ENCODE data around the gene PRKG1. TPM values are rescaled to one million over a fixed set of nuclear protein-coding genes. Genes with fewer than 3 reads are reported as not detected.

PRKG1 gene
- polyA plus RNA-seq, 3 donors: not detected

DNA sequence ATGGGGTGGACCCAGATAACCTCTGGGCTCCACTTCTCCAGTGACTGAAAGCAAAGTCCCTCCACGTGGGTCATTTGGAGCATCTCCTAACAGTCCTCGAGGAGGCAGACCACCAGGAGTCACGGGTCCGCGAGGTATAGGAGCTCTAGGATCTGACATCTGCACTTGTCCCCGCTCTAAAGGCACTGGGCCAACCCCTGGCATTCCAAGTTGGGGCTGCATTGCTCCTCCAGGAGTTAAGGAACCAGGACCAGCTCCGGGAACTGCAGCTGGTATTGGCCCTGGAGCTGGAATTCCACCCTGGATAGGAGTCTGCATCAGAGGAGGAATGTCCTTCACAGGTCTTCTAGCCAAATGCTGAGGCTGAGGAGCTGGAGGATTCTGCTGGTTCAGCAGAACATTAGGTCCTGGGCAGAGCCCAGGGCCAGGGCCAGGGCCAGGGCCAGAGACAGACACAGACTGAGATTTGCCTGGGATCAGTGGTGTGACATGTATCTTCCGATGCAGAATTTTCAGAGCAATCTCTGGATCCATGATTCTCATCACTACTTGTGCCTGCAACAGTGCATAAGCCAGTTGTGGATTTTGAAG, 624.3 kb downstream of the PRKG1 start:
- Mint-ChIP-seq H3K36me3 (peaks cover 11 to 19% of the 10 kb centered on the region in 2 donors), H3K4me3 (peak overlapping the region; percentile 98 to 99), H3K27ac (peak overlapping the region; percentile 98 to 100 (median 100)), H3K27me3 (ENCODE audit: low read depth in 3 of 3) (no peaks in the 10 kb centered on the region), H3K9me3 (no peaks in the 10 kb centered on the region), H3K4me1 (peaks cover 36% of the 10 kb centered on the region)
- Histone ChIP-seq H3K4me3 (replicated peaks in 1 of 3; ENCODE audit: low read depth in 2 of 3, low read length in 3 of 3) (peak overlapping the region; percentile 92 to 94 (median 93)), H3K27ac (ENCODE audit: low read depth in 1 of 2, low read length in 2 of 2) (peak overlapping the region; percentile 80 to 99), H3K27me3 (ENCODE audit: control insufficient read depth in 2 of 2, insufficient read depth in 2 of 2, low read length in 2 of 2) (no peaks in the 10 kb centered on the region), H3K36me3 (replicated peaks in 1 of 2; ENCODE audit: control insufficient read depth in 1 of 2, insufficient read depth in 2 of 2, low read length in 2 of 2) (peaks cover 0 to 5% of the 10 kb centered on the region in 2 donors), H3K9me3 (replicated peaks in 1 of 2; ENCODE audit: control insufficient read depth in 1 of 2, insufficient read depth in 1 of 2, low read length in 2 of 2) (no peaks in the 10 kb centered on the region), H3K9ac (ENCODE audit: insufficient read depth, low read length, poor library complexity, severe bottlenecking) (peak overlapping the region; percentile 78), H3K79me2 (ENCODE audit: insufficient read depth, low read length) (peaks cover 20% of the 10 kb centered on the region), H4K20me1 (ENCODE audit: insufficient read depth, low read length) (peaks cover 12% of the 10 kb centered on the region), H3K4me2 (replicated peaks; ENCODE audit: extremely low read depth, low read length, poor library complexity, severe bottlenecking) (peak overlapping the region; percentile 91), H2AFZ (ENCODE audit: insufficient read depth, low read depth, low read length, poor library complexity, severe bottlenecking) (peak overlapping the region; percentile 91), H3K4me1 (ENCODE audit: control insufficient read depth in 1 of 2, insufficient read depth in 2 of 2, low read length in 2 of 2) (peaks cover 22 to 39% of the 10 kb centered on the region in 2 donors)
- 96% methylated on average over 7 of the region's 8 CpGs for WGBS (ENCODE audit: insufficient coverage)
- TF ChIP-seq, protein P1, sequence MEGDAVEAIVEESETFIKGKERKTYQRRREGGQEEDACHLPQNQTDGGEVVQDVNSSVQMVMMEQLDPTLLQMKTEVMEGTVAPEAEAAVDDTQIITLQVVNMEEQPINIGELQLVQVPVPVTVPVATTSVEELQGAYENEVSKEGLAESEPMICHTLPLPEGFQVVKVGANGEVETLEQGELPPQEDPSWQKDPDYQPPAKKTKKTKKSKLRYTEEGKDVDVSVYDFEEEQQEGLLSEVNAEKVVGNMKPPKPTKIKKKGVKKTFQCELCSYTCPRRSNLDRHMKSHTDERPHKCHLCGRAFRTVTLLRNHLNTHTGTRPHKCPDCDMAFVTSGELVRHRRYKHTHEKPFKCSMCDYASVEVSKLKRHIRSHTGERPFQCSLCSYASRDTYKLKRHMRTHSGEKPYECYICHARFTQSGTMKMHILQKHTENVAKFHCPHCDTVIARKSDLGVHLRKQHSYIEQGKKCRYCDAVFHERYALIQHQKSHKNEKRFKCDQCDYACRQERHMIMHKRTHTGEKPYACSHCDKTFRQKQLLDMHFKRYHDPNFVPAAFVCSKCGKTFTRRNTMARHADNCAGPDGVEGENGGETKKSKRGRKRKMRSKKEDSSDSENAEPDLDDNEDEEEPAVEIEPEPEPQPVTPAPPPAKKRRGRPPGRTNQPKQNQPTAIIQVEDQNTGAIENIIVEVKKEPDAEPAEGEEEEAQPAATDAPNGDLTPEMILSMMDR (IDR thresholded peaks at IDR 0.05): no peak
- intact Hi-C loops (cut with micrococcal nuclease): no loop called here
- DNase-seq: peak in 1 of 3 donors; percentile 5

DNA sequence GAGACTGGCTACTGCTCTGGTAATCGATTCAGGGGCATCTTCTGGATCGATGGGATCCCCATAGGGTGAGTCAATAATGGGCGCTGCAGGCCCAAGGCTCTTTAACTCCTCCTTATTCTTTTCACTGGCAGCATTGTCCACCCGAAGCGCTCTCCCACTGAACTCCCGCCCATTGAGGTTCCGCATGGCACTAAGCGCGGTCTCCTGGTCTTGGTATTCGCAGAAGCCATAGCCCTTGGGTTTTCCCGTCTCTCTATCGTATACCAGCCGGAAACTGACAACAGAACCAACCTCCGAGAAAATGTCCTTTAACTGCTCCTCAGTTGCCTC, 624.8 kb downstream of the PRKG1 start:
- Histone ChIP-seq H3K9ac (ENCODE audit: insufficient read depth, low read length, poor library complexity, severe bottlenecking) (peak overlapping the region; percentile 78), H3K4me1 (ENCODE audit: control insufficient read depth in 1 of 2, insufficient read depth in 2 of 2, low read length in 2 of 2) (peaks cover 22 to 39% of the 10 kb centered on the region in 2 donors), H3K4me3 (replicated peaks in 1 of 3; ENCODE audit: low read depth in 2 of 3, low read length in 3 of 3) (peak overlapping the region; percentile 92 to 94 (median 93)), H3K36me3 (replicated peaks in 1 of 2; ENCODE audit: control insufficient read depth in 1 of 2, insufficient read depth in 2 of 2, low read length in 2 of 2) (peaks cover 0 to 5% of the 10 kb centered on the region in 2 donors), H3K79me2 (ENCODE audit: insufficient read depth, low read length) (peaks cover 20% of the 10 kb centered on the region), H3K9me3 (replicated peaks in 1 of 2; ENCODE audit: control insufficient read depth in 1 of 2, insufficient read depth in 1 of 2, low read length in 2 of 2) (no peaks in the 10 kb centered on the region), H4K20me1 (ENCODE audit: insufficient read depth, low read length) (peaks cover 12% of the 10 kb centered on the region), H3K27ac (ENCODE audit: low read depth in 1 of 2, low read length in 2 of 2) (peak overlapping the region; percentile 80 to 99), H3K27me3 (ENCODE audit: control insufficient read depth in 2 of 2, insufficient read depth in 2 of 2, low read length in 2 of 2) (no peaks in the 10 kb centered on the region), H2AFZ (ENCODE audit: insufficient read depth, low read depth, low read length, poor library complexity, severe bottlenecking) (peak overlapping the region; percentile 91), H3K4me2 (replicated peaks; ENCODE audit: extremely low read depth, low read length, poor library complexity, severe bottlenecking) (peak overlapping the region; percentile 91)
- TF ChIP-seq, protein P1 (IDR thresholded peaks at IDR 0.05): no peak
- no peaks in the 10 kb centered on the region for H3K9me3 Mint-ChIP-seq
- H3K27ac Mint-ChIP-seq: peak overlapping the region; percentile 98 to 100 (median 100)
- WGBS (ENCODE audit: insufficient coverage): 0% methylated on average over 14 of the region's 14 CpGs
- DNase-seq: no peak
- H3K27me3 Mint-ChIP-seq (ENCODE audit: low read depth in 3 of 3): no peaks in the 10 kb centered on the region
- peak overlapping the region; percentile 98 to 99 for H3K4me3 Mint-ChIP-seq
- intact Hi-C loops (cut with micrococcal nuclease): no loop called here
- peaks cover 36% of the 10 kb centered on the region for H3K4me1 Mint-ChIP-seq
- peaks cover 11 to 19% of the 10 kb centered on the region in 2 donors for H3K36me3 Mint-ChIP-seq
